Pons (tissue), 1 donor: ENCODE results near the gene MSX2.
A peak's percentile ranks its signal among the peaks of the same experiment; 100 is the strongest.
"Not testable (repeated sequence)": the region's sequence is repeated elsewhere in the genome, so short reads cannot be mapped to it uniquely, and the experiment has no call there.

Experiments
- DNase-seq: peaks from one replicate; pipeline ENCODE4 v3.0.0-alpha.2; 2016; ENCODE audit warnings: low spot score

Gene MSX2

GRCh38 chr5:174733091-174733690 is 8.8 kb downstream of the MSX2 start:
- DNase-seq: no peak

DNA sequence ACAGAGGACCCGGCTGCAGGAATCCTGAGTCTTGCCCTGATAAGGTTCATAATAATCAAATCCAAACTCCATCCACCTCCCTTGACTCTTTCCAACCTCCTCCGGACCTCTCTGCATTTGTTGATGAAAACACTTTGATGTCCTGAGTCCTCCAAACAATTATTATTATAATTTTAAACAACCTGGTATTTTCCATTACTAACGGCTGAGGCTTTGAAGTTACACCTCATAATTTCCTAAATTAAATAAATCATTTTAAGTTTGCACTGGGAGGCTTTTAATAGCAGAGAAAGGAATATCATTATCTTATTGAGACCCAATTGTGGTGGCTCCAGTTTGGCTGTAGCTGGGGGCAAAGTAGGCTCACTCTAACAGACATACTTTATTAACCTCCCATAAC is 9.5 kb downstream of the MSX2 start:
- DNase-seq: no peak

DNA sequence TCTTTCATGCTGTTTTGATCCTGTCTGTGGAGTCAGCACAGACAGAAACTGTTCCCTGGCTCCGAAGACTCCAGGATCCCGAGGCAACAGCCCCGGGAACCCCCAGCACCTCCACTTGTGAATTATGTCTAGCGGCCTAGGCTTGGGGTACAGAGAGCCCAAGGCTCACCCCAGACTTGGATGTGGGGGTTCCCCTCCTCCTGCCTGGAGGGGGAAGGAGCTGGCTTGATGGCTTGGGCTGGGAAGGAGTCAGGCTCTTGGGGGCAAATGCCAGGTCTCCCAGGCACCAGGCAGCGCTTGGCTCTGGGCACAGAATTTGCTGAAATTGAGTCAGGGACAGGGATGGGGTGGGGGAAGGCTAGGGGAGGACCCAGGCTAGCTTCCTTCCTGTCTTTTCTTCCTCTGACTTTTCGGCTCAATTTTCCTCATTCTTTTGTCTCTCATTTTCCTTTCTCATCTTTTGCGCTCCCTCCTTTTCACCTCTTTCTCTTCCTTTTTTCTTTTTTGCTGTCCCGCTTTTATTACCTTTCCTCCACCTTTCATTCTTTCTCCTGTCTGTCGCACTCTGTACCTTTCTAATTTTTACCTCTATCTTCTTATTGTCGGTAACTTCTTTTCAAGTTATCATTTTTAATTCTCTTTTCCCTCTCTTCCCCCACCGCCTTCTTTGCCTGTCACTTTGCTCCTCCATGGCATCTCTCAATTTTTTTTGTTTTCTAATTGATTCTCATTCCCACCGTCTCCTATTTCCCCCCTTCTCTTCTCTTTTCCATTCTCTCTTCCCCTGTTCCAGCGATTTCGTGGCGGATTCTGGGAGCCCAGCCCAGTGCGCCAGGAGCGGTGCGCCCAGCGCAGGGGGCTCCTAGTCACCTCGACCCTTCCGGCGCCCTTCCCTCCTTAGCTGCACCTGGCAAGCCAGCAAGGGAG is 10.5 kb downstream of the MSX2 start:
- DNase-seq: no peak

GRCh38 chr5:174735498-174736330 is 11.3 kb downstream of the MSX2 start:
- peak; percentile 50 for DNase-seq

GRCh38 chr5:174736331-174736721 is 11.9 kb downstream of the MSX2 start:
- no peak for DNase-seq

- DNase-seq: no peak
These were observed 12.4 kb downstream of the MSX2 start for GRCh38 chr5:174736777-174737176.

DNA sequence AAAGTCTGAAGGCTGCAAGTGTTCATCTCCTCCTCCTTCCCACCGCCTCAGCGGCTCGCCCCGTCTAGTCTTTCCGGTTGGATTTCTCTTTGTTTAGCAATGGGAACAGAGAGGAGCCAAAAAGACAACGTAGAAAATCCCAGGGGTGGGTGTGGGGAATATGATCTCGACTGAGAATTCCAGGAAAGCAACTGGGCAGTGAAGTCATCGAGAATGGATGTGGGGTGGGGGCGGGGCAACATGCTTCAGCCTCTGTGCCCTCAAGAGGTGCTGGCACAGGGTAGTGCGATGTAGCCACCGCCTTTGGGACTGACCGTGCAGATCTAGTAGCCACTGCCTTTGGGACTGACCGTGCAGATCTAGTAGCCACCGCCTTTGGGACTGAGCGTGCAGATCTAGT is 12.9 kb downstream of the MSX2 start:
- no peak for DNase-seq

- DNase-seq: no peak
These were observed 17.0 kb downstream of the MSX2 start for GRCh38 chr5:174741352-174741751.

GRCh38 chr5:174744896-174745295 is 20.5 kb downstream of the MSX2 start:
- no peak for DNase-seq

DNA sequence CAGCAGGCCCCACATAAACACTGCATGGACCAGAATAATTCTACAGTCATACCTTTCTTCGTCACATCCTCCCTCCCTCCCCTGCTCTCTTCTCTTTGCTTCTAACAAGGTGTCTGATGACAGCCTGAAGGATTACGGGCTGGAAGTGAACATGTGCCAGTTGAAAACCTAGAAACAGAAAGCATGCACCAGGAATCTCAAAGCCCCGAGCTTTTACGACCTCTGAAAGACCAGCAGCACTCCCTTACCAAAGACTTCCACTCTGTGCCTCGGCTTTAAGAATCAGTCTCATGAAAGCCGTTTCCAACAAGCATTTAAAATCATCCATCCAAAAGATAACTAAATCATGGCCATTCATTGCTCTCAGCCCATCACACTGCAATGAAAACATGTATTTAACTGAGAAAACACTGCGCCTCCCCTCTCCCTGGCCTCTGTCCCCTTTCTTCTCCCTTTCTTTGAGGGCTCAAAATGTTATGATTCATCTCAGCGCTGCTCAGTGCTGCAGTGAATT is 21.3 kb downstream of the MSX2 start:
- DNase-seq: no peak

- no peak for DNase-seq
These were observed 26.3 kb downstream of the MSX2 start for GRCh38 chr5:174750711-174751110.

DNA sequence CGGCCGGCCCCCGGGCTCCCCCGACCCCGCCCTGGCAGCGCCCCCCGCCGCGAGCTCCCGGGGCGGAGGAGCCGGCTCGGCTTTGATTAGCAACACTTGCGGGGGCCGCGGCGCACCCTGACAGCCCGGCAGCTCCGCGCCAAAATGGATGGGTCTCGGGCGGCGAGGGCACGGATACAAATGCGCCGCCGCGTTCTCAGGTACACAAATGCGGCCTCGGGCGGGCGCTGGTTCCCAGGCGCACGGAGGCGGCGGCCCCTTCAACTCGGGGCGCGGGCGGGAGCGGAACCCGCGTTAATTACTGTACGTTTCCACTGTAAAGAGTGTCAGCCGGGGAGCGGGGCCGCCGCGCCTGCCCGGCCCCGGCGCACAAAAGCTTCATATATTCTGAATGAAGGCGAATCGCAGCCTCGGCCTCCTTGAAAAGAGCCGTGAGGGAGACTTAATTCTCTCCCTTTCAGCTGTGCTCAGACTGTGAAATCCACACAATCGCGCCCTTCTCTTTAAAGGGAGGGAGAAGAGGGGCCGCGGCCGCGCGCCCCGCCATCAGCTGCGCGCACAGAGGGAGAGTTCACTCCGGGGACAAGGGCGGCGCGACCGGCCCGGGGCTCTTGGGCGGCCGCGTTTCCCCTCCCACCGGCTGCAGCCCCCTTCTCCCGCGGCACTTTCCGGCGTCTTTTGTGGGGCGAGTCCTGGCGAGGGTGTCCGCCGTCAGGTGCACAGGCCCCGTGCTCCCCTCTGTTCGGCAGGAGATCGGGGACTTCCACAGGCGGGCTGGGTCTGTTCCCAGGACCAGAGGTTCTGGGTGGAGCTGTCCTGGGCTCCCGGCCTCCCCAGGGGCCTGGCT is 27.0 kb downstream of the MSX2 start:
- no peak for DNase-seq

GRCh38 chr5:174752121-174752520 is 27.7 kb downstream of the MSX2 start:
- DNase-seq: no peak

- DNase-seq: no peak
These were observed 30.7 kb downstream of the MSX2 start for GRCh38 chr5:174755106-174755505.

DNA sequence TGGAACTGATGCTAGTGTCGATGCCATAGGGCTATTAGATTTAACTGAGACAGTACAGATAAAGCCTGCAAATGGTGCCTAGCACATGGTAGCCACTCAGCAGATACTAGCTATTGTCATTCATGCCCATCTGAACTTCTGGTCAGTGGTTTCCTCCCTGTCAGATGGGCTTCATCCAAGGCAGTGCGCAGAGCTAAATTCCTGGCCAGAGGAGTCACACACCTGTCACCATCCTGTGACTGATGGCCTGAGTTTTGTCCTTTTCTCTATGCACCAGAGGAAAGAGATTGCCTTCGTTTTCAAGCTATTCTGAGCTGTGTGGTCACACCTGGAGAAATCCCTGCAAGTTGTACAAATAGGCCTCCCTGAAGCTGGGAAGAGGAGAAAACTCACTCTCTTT is 34.7 kb downstream of the MSX2 start:
- DNase-seq: no peak

- no peak for DNase-seq
These were observed 36.3 kb downstream of the MSX2 start for GRCh38 chr5:174760721-174761120.

- not testable (repeated sequence) for DNase-seq
These were observed 37.0 kb downstream of the MSX2 start for GRCh38 chr5:174761341-174761740.

- DNase-seq: no peak
These were observed 39.9 kb downstream of the MSX2 start for GRCh38 chr5:174764309-174764708.

- DNase-seq: no peak
These were observed 41.2 kb downstream of the MSX2 start for GRCh38 chr5:174765540-174765939.

- DNase-seq: no peak
These were observed 43.3 kb downstream of the MSX2 start for GRCh38 chr5:174767670-174768069.

DNA sequence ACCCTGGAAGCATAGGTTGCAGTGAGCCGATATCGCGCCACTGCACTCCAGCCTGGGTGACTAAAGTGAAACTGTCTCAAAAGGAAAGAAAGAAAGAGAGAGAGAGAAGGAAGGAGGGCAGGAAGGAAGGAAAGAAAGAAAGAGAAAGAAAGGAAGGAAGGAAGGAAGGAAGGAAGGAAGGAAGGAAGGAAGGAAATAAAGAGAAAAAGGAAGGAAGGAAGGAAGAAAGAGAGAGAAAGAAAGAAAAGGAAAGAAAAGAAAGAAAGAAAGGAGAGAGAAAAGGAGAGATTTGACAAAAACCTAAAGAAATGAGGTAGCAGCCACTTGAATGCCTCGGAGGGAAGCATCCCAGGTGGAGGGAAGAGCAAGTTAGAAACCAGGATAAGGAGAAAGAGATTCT is 44.6 kb downstream of the MSX2 start:
- no peak for DNase-seq

DNA sequence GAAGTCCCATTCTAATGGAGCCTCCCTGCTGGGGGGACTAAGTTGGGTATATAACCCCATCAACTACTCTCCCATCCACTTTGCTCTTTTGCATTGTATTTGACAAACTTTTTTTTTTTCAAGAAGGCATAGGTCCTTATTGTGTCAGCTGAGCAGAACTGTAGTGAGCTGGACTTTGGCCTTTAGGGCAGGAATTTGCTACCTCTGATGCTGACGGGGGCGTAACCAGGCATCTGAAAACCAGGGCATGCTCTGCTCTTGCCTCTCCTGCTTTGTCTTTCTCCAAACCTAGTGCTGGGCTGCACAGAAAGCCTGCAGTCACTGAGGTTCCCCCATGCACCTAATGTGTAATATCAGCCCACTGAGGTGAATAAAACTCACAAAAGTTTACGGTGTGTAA is 49.0 kb downstream of the MSX2 start:
- DNase-seq: no peak
